H9 (cell line): ENCODE data around the gene CWC27. TPM values are rescaled to one million over a fixed set of nuclear protein-coding genes. Genes with fewer than 3 reads are reported as not detected.
"Not testable (repeated sequence)": the region's sequence is repeated elsewhere in the genome, so short reads cannot be mapped to it uniquely, and the experiment has no call there.

ENCODE experiments used
- DNase-seq: peaks from one replicate; pipeline ENCODE4 v3.0.0-alpha.2; 2017
- H2AFZ ChIP-seq: one replicate; pipeline ENCODE4 v1.6.1; 2013; ENCODE audit warnings: mild to moderate bottlenecking, low read length, control low read depth, moderate library complexity
- H2AK5ac ChIP-seq: 2 replicates; pipeline ENCODE4 v1.6.1; 2013; ENCODE audit warnings: low read length, control low read depth, mixed read lengths; ENCODE audit not compliant: insufficient read length
- H2BK120ac ChIP-seq: one replicate; pipeline ENCODE4 v1.6.1; 2013; ENCODE audit warnings: low read depth, mild to moderate bottlenecking, low read length, control low read depth, inconsistent platforms; ENCODE audit not compliant: poor library complexity, severe bottlenecking
- H2BK12ac ChIP-seq: 2 replicates; pipeline ENCODE4 v1.6.1; 2013; ENCODE audit warnings: low read length, control low read depth, mixed read lengths, low read depth; ENCODE audit not compliant: insufficient read length
- H2BK15ac ChIP-seq: 2 replicates; pipeline ENCODE4 v1.6.1; 2013; ENCODE audit warnings: low read depth, low read length, control low read depth
- H2BK20ac ChIP-seq: one replicate; pipeline ENCODE4 v1.6.1; 2013; ENCODE audit warnings: low read depth, mild to moderate bottlenecking, low read length, control low read depth, inconsistent platforms; ENCODE audit not compliant: poor library complexity, severe bottlenecking
- H2BK5ac ChIP-seq: 2 replicates; pipeline ENCODE4 v1.6.1; 2013; ENCODE audit warnings: low read length, control low read depth, mixed read lengths; ENCODE audit not compliant: insufficient read length
- H3K14ac ChIP-seq: 2 replicates; pipeline ENCODE4 v1.6.1; 2013; ENCODE audit warnings: low read length, control low read depth; ENCODE audit not compliant: insufficient read depth
- H3K18ac ChIP-seq: 2 replicates; pipeline ENCODE4 v1.6.1; 2013; ENCODE audit warnings: low read depth, mild to moderate bottlenecking, mixed read lengths, low read length, control low read depth; ENCODE audit not compliant: insufficient read length
- H3K23ac ChIP-seq: 2 replicates; pipeline ENCODE4 v1.6.1; 2013; ENCODE audit warnings: low read length, control low read depth, mixed read lengths, low read depth; ENCODE audit not compliant: insufficient read length
- H3K23me2 ChIP-seq: 2 replicates; pipeline ENCODE4 v1.6.1; 2013; ENCODE audit warnings: low read depth, mild to moderate bottlenecking, mixed read lengths, low read length, control low read depth; ENCODE audit not compliant: insufficient read length, poor library complexity, severe bottlenecking
- H3K27ac ChIP-seq: 2 replicates; pipeline ENCODE4 v1.5.1; 2013; ENCODE audit warnings: low read length, control low read depth, mixed read lengths, low read depth; ENCODE audit not compliant: insufficient read length
- H3K27me3 ChIP-seq: 2 replicates; pipeline ENCODE4 v1.6.1; 2013; ENCODE audit warnings: low read length, control low read depth, inconsistent platforms; ENCODE audit not compliant: insufficient read depth
- H3K4ac ChIP-seq: 2 replicates; pipeline ENCODE4 v1.6.1; 2013; ENCODE audit warnings: low read depth, mild to moderate bottlenecking, control low read depth, inconsistent platforms, low read length, moderate library complexity
- H3K4me1 ChIP-seq: 2 replicates; pipeline ENCODE4 v1.6.1; 2013; ENCODE audit warnings: low read length, control low read depth, inconsistent platforms; ENCODE audit not compliant: insufficient read depth
- H3K4me2 ChIP-seq: 2 replicates; pipeline ENCODE4 v1.6.1; 2013; ENCODE audit warnings: low read length, control low read depth, mixed read lengths; ENCODE audit not compliant: insufficient read length, insufficient read depth
- H3K56ac ChIP-seq: 2 replicates; pipeline ENCODE4 v1.6.1; 2013; ENCODE audit warnings: low read depth, mild to moderate bottlenecking, mixed read lengths, low read length, control low read depth; ENCODE audit not compliant: insufficient read length
- H3K79me1 ChIP-seq: 2 replicates; pipeline ENCODE4 v1.6.1; 2013; ENCODE audit warnings: low read depth, mild to moderate bottlenecking, moderate library complexity, low read length, control low read depth, inconsistent platforms; ENCODE audit not compliant: insufficient read depth, poor library complexity, severe bottlenecking
- H3K79me2 ChIP-seq: 2 replicates; pipeline ENCODE4 v1.6.1; 2013; ENCODE audit warnings: low read length, control low read depth, inconsistent platforms; ENCODE audit not compliant: insufficient read depth
- H3K9ac ChIP-seq: 2 replicates; pipeline ENCODE4 v1.6.1; 2013; ENCODE audit warnings: low read length, control low read depth, mixed read lengths; ENCODE audit not compliant: insufficient read length; ENCODE audit errors: extremely low read depth
- H3K9me3 ChIP-seq: one replicate; pipeline ENCODE4 v1.6.1; 2013; ENCODE audit warnings: low read depth, low read length, inconsistent platforms; ENCODE audit not compliant: control insufficient read depth
- H3T11ph ChIP-seq: one replicate; pipeline ENCODE4 v1.6.1; 2013; ENCODE audit warnings: mild to moderate bottlenecking, low read length, control low read depth, inconsistent platforms
- H4K20me1 ChIP-seq: one replicate; pipeline ENCODE4 v1.6.1; 2013; ENCODE audit not compliant: control insufficient read depth, insufficient read length, insufficient read depth
- H4K5ac ChIP-seq: 2 replicates; pipeline ENCODE4 v1.6.1; 2013; ENCODE audit warnings: low read depth, mild to moderate bottlenecking, mixed read lengths, low read length, control low read depth; ENCODE audit not compliant: insufficient read length
- H4K8ac ChIP-seq: replicated peaks from 2 replicates; pipeline ENCODE4 v1.6.1; 2013; ENCODE audit warnings: low read length, control low read depth, mixed read lengths, low read depth; ENCODE audit not compliant: insufficient read length
- H4K91ac ChIP-seq: 2 replicates; pipeline ENCODE4 v1.6.1; 2013; ENCODE audit warnings: low read depth, mild to moderate bottlenecking, moderate library complexity, mixed read lengths, low read length, control low read depth; ENCODE audit not compliant: insufficient read length
- H3K27ac Mint-ChIP-seq, 3 experiments: 2 replicates in 2 of 3; 3 replicates in 1 of 3; pipeline ENCODE4 v1.8.0; 2020 to 2021; ENCODE audit warnings: mixed read lengths in 3 of 3, mild to moderate bottlenecking in 1 of 3, moderate library complexity in 1 of 3
- H3K27me3 Mint-ChIP-seq: 2 replicates; pipeline ENCODE4 v1.8.0; 2021; ENCODE audit warnings: low read depth, mild to moderate bottlenecking, moderate library complexity, mixed read lengths
- H3K36me3 Mint-ChIP-seq, 3 experiments: 2 replicates in 2 of 3; 3 replicates in 1 of 3; pipeline ENCODE4 v1.8.0; 2020 to 2021; ENCODE audit warnings: low read depth in 3 of 3, mixed read lengths in 3 of 3; ENCODE audit not compliant: insufficient read depth in 1 of 3
- H3K4me1 Mint-ChIP-seq, 2 experiments: 2 replicates each; pipeline ENCODE4 v1.8.0; 2020; ENCODE audit warnings: mixed read lengths in 2 of 2
- H3K4me3 Mint-ChIP-seq, 2 experiments: 2 replicates in 1 of 2; 3 replicates in 1 of 2; pipeline ENCODE4 v1.8.0; 2020 to 2021; ENCODE audit warnings: mild to moderate bottlenecking in 2 of 2, mixed read lengths in 2 of 2, moderate library complexity in 1 of 2
- H3K9me3 Mint-ChIP-seq, 2 experiments: 2 replicates in 1 of 2; 3 replicates in 1 of 2; pipeline ENCODE4 v1.8.0; 2020; ENCODE audit warnings: mild to moderate bottlenecking in 2 of 2, mixed read lengths in 2 of 2, moderate library complexity in 1 of 2
- CTCF ChIP-seq: fragments of 200-600 bp; sonication (generic); conservative IDR thresholded peaks from 3 replicates; pipeline ENCODE4 v1.8.0; 2021; ENCODE audit warnings: antibody characterized with exemption, mild to moderate bottlenecking
- WGBS: extraction: QIAGEN DNeasy Blood & Tissue Kit; methylation state at CpG from one replicate; pipeline ENCODE4 v1.1.7; 2013; ENCODE audit warnings: missing lambda C conversion rate, low lambda C conversion rate, mixed read lengths; ENCODE audit not compliant: insufficient read length; ENCODE audit errors: extremely low coverage; 5-methylcytosine and 5-hydroxymethylcytosine counted together
- total RNA-seq: library from RNA; stranded (reverse); gene quantifications from 2 replicates; pipeline ENCODE4 v1.2.1, GENCODE V29; 2021

Gene CWC27
- total RNA-seq, 1 experiment from 2014 or later: 41.9 TPM

- Mint-ChIP-seq H3K27ac (no peak overlapping the region), H3K4me1 (no peaks in the 10 kb centered on the region), H3K9me3 (peaks cover 0 to 3% of the 10 kb centered on the region in 2 experiments; a peak in 1 of 5 replicates), H3K36me3 (peaks cover 0 to 15% (median 6%) of the 10 kb centered on the region in 3 experiments; a peak in 5 of 7 replicates), H3K4me3 (no peak overlapping the region), H3K27me3 (no peaks in the 10 kb centered on the region)
- H3T11ph ChIP-seq: no peak overlapping the region
- H3K79me2 ChIP-seq: no peaks in the 10 kb centered on the region
- H3K79me1 ChIP-seq: no peaks in the 10 kb centered on the region
- no peaks in the 10 kb centered on the region for H3K9me3 ChIP-seq
- no peak overlapping the region for H2BK15ac ChIP-seq
- no peaks in the 10 kb centered on the region for H3K4me1 ChIP-seq
- H2BK20ac ChIP-seq: no peak overlapping the region
- H4K91ac ChIP-seq: no peak overlapping the region
- no peak overlapping the region for H3K27ac ChIP-seq
- H3K18ac ChIP-seq: no peak overlapping the region
- DNase-seq: no peak
- H2AK5ac ChIP-seq: no peak overlapping the region
- no peak overlapping the region for H3K23ac ChIP-seq
- no peaks in the 10 kb centered on the region for H3K27me3 ChIP-seq
- H4K20me1 ChIP-seq: no peaks in the 10 kb centered on the region
- no peak overlapping the region for H3K4me2 ChIP-seq
- no peak overlapping the region for H2BK5ac ChIP-seq
- no peaks in the 10 kb centered on the region for H3K23me2 ChIP-seq
- H3K9ac ChIP-seq: no peak overlapping the region
- H3K4ac ChIP-seq: no peak overlapping the region
- WGBS: no CpG with 5 or more reads among the region's 2 CpGs
- H3K56ac ChIP-seq: no peak overlapping the region
- H2BK12ac ChIP-seq: no peak overlapping the region
- no peak overlapping the region for H2BK120ac ChIP-seq
- no peak overlapping the region for H2AFZ ChIP-seq
- H3K14ac ChIP-seq: no peak overlapping the region
- H4K8ac ChIP-seq: no peak overlapping the region
- TF ChIP-seq CTCF: no peak
- H4K5ac ChIP-seq: no peak overlapping the region
These were observed 162.1 kb downstream of the CWC27 start for GRCh38 chr5:64930672-64931318.

- not testable (repeated sequence) for H3K27me3 Mint-ChIP-seq, H3K4me1 ChIP-seq, H3T11ph ChIP-seq, H3K18ac ChIP-seq, H3K4ac ChIP-seq, H3K14ac ChIP-seq, H4K91ac ChIP-seq, H3K27me3 ChIP-seq, H3K9me3 ChIP-seq, H2AFZ ChIP-seq, H3K27ac Mint-ChIP-seq, H2AK5ac ChIP-seq, H2BK15ac ChIP-seq, H3K9me3 Mint-ChIP-seq, H3K79me2 ChIP-seq, H2BK20ac ChIP-seq, H4K20me1 ChIP-seq, H3K9ac ChIP-seq, H4K5ac ChIP-seq, H3K4me3 Mint-ChIP-seq, H3K79me1 ChIP-seq, H3K56ac ChIP-seq, H2BK120ac ChIP-seq, H3K27ac ChIP-seq, H3K4me2 ChIP-seq, H2BK5ac ChIP-seq, H2BK12ac ChIP-seq, H3K23me2 ChIP-seq, H4K8ac ChIP-seq, H3K23ac ChIP-seq
- Mint-ChIP-seq H3K36me3 (peaks cover 0 to 11% (median 8%) of the 10 kb centered on the region in 3 experiments; a peak in 4 of 7 replicates), H3K4me1 (peaks cover 19 to 21% of the 10 kb centered on the region in 2 experiments)
- no CpG with 5 or more reads among the region's 4 CpGs for WGBS
- peak; percentile 32 for DNase-seq
These were observed 170.7 kb downstream of the CWC27 start for GRCh38 chr5:64939422-64939771.
